ENCODE results near the gene VWC2L.

- TF ChIP-seq CTCF (conservative IDR thresholded peaks at IDR 0.05) (peak; percentile 53; the same call in 1 of the 2 replicates), EZH2 (IDR thresholded peaks at IDR 0.05; ENCODE audit: low read depth) (no peak)
Measured at GRCh38 chr2:214587442-214587841, 176.6 kb downstream of the VWC2L start.
